Activated CD8-positive, alpha-beta memory T cell treated with anti-CD3 and anti-CD28 coated beads, Interleukin-2, amount 50 U/mL, for 24 hours (primary cell): Measurements from ENCODE around the gene SPAG4.
A peak's percentile ranks its signal among the peaks of the same experiment; 100 is the strongest.

ENCODE experiments used
- DNase-seq: peaks from one replicate; pipeline ENCODE4 v3.0.0-alpha.2; 2020; ENCODE audit errors: extremely low read depth

Gene SPAG4

DNA sequence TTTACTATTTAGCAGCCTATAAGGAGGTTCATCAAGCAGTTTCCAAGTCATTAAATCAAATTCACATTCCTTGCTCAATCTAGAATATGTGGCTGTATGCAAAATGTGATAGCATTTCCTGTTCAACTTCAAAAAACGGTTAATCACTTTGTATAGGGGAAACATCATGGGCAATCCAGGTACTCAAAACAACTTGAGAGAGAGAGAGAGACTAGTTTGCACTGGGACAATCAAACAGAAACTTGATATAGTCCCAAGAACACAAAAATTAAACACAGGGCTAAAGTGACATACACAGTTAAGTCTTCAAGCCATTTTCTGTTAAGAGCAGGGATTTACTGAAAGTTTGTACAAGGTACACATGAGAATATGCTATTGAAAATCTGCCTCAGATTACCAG lies 41.6 kb downstream of the SPAG4 start:
- DNase-seq, result no peak

DNA sequence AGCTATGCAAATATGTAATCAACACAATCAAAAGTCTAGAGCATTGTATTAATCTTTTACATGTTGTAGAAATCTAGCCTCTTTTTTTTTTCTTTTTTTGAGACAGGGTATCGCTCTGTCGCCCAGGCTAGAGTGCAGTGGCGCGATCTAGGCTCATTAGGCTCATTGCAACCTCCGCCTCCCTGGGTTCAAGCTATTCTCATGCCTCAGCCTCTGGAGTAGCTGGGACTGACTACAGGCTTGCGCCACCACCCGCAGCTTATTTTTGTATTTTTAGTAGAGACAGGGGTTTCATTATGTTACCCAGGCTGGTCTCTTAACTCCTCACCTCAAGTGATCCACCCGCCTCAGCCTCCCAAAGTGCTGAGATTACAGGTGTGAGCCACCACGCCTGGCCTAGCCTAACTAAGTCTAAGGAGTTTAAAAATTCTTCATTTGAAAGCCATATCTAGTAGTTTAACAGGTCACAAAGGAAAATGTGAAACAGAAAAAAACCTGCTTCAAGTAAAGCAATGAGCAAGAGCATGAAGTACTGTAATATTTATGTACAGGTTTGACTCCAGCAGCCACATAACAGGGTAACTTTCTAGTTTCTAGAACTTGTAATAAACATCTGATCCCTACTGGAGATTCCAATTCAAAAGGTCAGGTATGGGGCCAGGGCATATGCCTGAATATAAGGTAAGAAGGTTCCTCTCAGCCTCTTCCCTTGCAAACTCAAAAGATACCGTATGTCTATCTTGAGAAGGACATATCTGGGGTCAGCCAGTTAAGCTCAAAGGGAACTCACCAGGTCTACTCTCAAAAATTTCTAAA lies 44.7 kb downstream of the SPAG4 start:
- DNase-seq, result no peak

DNA sequence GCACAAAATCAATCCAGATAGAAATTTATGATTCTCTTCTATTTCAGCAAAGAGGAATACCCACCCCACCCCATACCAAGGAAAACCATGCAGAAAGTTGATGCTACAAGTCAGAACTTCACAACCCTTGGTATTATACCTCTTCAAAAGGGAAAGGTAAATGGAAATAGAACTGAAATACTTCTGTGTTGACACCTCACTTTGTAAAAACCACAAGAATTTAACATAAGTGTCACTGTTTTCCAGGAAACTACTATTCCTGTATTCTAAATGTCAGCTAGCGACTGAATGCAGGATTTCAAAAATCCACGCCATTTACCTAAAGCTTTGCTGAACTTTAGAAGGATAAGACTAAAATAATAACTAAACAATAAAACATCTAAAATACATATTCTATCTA lies 45.4 kb downstream of the SPAG4 start:
- DNase-seq, result no peak

DNA sequence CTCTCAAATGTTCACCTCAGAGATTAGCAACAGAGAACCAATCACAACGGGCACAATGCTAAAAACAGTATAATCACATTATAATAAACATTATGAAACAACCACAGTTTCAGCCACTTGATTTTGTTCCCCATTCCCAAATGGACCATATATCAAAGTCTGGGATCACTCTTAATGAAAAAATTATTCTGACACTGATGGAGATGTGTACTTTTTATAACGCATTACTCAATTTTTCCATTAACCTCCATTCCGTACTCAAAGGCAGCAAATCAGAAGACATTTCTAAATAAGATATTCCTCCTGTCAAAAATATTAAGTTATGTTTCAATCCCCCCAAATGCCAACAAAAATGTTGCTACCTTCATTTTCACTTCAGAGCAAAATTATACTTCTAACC lies 46.3 kb downstream of the SPAG4 start:
- DNase-seq, result no peak

DNA sequence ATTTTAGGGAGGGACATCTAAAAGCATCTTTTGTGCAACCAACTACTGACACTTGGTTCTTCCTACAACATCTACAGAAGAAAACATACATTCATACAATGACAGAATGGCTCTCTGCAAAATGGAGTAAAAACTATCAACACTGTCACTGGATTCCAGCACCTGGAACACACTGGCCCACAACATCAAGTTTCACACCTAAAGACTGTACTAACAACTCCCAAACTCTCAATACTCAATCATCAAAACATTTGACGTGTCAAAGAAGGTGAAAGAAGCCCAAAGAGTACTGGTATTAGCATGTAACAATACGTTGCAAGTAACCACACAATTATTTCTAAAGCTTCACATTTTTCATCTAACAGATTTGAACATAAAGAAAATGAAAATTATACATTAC lies 46.9 kb downstream of the SPAG4 start:
- DNase-seq, result no peak

DNA sequence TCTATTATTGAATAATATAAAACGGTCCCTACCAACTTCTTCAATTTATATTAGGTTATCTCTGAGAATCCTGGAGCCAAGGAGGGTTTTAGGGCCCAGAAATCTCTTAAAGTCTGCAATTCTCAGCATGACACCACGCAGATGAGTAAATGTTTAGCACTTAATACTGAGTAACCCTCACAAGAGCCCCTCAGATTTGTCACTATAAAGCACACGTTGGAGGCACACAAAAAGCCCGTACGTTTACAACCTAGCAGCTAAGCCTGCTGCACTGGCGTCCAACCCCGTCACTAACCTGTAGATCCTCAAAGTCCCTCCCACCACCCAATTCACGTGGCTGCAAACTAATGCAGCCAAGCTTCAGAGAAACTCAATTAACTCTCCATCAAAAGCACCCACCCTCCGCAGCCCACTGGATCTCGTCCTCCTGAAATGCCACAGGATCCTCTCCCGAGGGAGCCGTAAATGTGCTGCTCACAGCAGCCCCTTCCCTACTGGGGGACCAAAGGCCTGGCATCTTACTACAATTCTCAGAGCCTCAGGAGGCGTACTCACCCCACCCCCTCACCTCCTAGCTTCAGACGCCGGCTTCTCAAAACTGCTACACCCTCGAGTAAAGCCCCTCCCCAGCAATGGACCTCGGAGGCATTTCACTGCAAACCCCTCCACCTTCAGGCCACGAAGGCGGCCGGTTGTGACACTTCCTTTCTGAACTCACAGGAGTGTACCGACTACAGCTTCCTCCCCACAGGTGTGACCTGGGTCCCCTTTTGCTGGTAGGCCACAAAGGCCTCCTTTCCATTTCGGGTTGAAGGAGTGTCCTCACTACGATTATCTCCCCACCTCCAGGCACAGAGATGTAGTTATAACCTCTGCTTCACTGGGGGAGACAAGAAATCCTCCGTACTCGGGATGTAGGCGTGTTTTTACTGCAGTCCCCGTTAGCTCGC lies 48.2 kb downstream of the SPAG4 start:
- DNase-seq, result peak; percentile 15

DNA sequence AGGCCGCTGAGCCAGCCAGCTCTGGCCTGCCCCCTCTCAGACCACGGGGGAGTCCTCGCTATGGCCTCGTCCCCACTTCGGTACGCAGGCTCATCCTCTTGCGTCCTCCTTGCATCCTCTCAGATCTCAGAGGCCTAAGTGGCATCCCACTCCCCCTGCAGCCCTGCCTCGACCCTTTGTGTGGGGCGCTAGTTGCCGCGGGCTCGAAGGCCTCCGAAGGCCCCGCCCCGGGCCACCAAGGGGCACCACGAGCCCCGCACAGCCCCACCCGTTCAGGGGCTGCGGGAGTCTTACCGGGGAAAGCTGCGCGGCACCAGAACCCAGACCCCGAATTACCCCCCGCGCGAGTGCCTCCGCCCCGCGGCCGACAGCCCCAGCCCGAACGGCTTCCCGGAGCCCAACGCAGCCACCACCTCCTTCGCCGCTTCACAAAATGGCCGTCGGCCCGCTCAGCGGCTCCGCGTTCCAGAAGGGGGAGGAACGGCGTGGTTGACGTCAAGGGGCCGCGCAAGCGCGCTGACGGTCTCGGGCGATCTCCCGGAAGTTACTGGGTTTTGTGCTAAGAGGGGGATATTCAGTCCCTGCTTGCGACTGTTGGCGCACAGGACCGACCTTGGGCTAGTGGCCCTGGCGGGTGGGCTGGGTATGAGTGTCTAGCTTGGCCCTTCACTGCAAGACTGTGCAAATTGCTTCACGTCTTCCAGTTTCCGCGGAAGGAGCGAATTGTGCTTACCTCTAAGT lies 49.0 kb downstream of the SPAG4 start, which contains the start of the genes CPNE1 and RBM12:
CPNE1 (minus strand) TSS at position 435 of the 741 bp plus-strand sequence. CDS start 31,977 bp downstream, outside the sequence.
RBM12 (minus strand) TSS at position 435 of the 741 bp plus-strand sequence. CDS start 9,578 bp downstream, outside the sequence.
- DNase-seq, result peak; percentile 82

DNA sequence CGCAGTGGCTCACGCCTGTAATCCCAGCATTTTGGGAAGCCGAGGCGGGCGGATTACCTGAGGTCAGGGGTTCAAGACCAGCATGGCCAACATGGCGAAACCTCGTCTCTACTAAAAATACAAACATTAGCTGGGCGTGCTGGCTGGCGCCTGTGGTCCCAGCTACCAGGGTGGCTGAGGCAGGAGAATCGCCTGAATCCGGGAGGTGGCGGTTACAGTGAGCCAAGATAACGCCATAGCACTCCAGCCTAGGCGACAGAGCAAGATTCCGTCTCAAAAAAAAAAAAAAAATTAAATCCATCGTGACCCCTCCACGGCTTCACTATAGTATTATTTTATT lies 50.3 kb downstream of the SPAG4 start:
- DNase-seq, result no peak

DNA sequence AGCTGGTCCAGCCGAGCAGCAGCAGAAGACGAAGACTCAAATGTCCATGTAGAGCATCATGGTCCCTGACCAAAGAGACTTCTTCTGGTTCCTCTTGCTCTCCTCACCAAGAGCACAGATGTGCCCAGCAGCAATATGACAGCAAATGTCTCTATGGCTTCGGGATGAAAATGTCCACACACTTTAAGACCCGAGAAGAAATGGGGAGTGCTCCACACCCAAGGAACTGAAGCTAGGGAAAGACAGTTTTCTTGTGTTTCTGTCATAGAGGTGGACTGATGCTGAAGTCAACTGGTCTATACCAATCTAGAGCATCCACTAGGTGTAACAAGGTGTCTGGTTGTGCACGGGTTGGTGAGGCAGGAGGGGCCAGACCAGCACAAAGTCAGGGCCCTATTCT lies 53.6 kb downstream of the SPAG4 start:
- no peak for DNase-seq

DNA sequence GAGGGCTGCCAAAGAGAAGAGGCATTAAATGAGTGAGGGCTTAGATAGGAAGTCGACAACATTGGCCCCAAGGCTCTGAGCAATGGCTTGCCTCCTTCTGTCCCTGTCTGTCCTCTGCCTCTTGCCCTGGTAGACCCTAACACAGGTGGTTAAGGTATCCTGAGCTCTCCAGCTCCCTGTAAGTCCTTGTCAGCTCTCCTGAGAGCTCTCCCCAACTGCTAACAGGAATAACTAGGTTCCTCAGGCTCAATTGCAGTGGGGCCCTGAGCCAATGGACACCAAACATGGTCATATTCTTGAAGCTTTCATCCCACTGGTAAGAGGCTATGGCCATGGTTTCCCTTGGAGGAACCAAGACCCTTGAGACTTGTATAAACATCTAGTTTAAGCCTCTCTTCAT lies 54.1 kb downstream of the SPAG4 start:
- DNase-seq, result no peak
